Stomach (tissue), 19 donors: Measurements from ENCODE around the gene GATA2. TPM values are rescaled to one million over a fixed set of nuclear protein-coding genes. Genes with fewer than 3 reads are reported as not detected.

Experiments used
- DNase-seq, 2 donors: peaks; one replicate each; pipeline versions ENCODE4 v3.0.0 to v3.0.0-alpha.2; 2013 to 2019
- H3K27ac ChIP-seq, 5 donors: fragments of 200-600 bp in 4 of 5; sonication (generic) in 4 of 5; one replicate each; pipeline ENCODE4 v1.5.1; 2013 to 2019; ENCODE audit warnings: mild to moderate bottlenecking in 1 of 5, moderate library complexity in 1 of 5
- H3K27me3 ChIP-seq, 3 donors: fragments of 200-600 bp; sonication (generic); one replicate each; pipeline ENCODE4 v1.5.1; 2017 to 2019; ENCODE audit warnings: mixed run types in 1 of 3
- H3K36me3 ChIP-seq, 4 donors: fragments of 200-600 bp; sonication (generic); 1 replicate in 3 of 4; 2 replicates in 1 of 4; pipeline ENCODE4 v1.5.1; 2016 to 2019
- H3K4me1 ChIP-seq, 4 donors: fragments of 200-600 bp; sonication (generic); one replicate each; pipeline ENCODE4 v1.5.1; 2016 to 2019
- H3K4me3 ChIP-seq, 4 donors: fragments of 200-600 bp; sonication (generic) in 3 of 4; one replicate each; pipeline ENCODE4 v1.5.1; 2016 to 2019; ENCODE audit warnings: mild to moderate bottlenecking in 1 of 4
- H3K9me3 ChIP-seq, 4 donors: fragments of 200-600 bp; sonication (generic); one replicate each; pipeline ENCODE4 v1.5.1; 2016 to 2019
- CTCF ChIP-seq, 7 experiments: fragments of 450-650 bp in 4 of 7; fragments of 200-600 bp in 3 of 7; sonication (generic) in 3 of 7; IDR thresholded peaks; one replicate each; pipeline ENCODE4 v1.5.1; 2016 to 2019; ENCODE audit warnings: antibody characterized with exemption in 7 of 7, control low read depth in 2 of 7, mild to moderate bottlenecking in 1 of 7
- EP300 ChIP-seq: sonication (generic); formaldehyde crosslinking; IDR thresholded peaks from one replicate; pipeline ENCODE4 v1.6.1; 2017; ENCODE audit warnings: antibody characterized with exemption
- POLR2A ChIP-seq, 4 donors: fragments of 450-650 bp; IDR thresholded peaks; one replicate each; pipeline ENCODE4 v1.6.1; 2016; ENCODE audit warnings: antibody characterized with exemption in 4 of 4, control low read depth in 2 of 4, mild to moderate bottlenecking in 1 of 4, moderate library complexity in 1 of 4
- POLR2AphosphoS5 ChIP-seq, 3 donors: sonication (generic); formaldehyde crosslinking; IDR thresholded peaks; one replicate each; pipeline ENCODE4 v1.6.1; 2016; ENCODE audit warnings: antibody characterized with exemption in 3 of 3
- WGBS, 5 donors: extraction: QIAGEN DNeasy Blood & Tissue Kit in 3 of 5; methylation state at CpG; one replicate each; pipeline versions ENCODE4 v1.1.5 to v1.1.7; 2013 to 2018; 5-methylcytosine and 5-hydroxymethylcytosine counted together
- intact Hi-C: fragments of 100-400 bp; cut with DNase I; formaldehyde crosslinking; loops from one replicate; pipeline ENCODE4 v1.15.1; 2023; ENCODE audit warnings: low total_unique reads
- long read RNA-seq, 10 donors: transcript quantifications; one replicate each; lab custom pipeline, GENCODE V29; 2026
- polyA plus RNA-seq, 3 donors: library from polyadenylated mRNA; stranded (reverse); fragments of 200-250 nt; gene quantifications; one replicate each; pipeline ENCODE4 v1.2.3, GENCODE V29; 2013
- total RNA-seq, 5 donors: library from RNA; depleted of rRNA; stranded (reverse); fragments of >200 nt; gene quantifications; one replicate each; pipeline versions ENCODE4 v1.1.0 to v1.2.3, GENCODE V29; 2014 to 2016
- donor health status: healthy with polysubstance abuse.
- donor health status: Bipolar disorder and iron deficiency.
- donor health status: healthy.

Gene GATA2
- total RNA-seq (1 to 10 TPM; 2.6 to 9.1 (median 5.3) TPM), polyA plus RNA-seq (1 to 10 TPM; 2.3 to 3.5 (median 3.3) TPM)
- long read RNA-seq, donor 1 = 0 reads
- long read RNA-seq, donor 2 = 0 reads
- long read RNA-seq, donor 3 = 0 reads
- long read RNA-seq, donor 4 = 0 reads
- long read RNA-seq, donor 5, partial matches to known transcripts = 0 of 1 reads
- long read RNA-seq, donor 5, other reads (novel, unspliced or antisense) = 0 of 1 reads
- long read RNA-seq, donor 6 = 0 reads
- long read RNA-seq, donor 7, partial matches to known transcripts = 0 of 1 reads
- long read RNA-seq, donor 7, other reads (novel, unspliced or antisense) = 0 of 1 reads
- long read RNA-seq, donor 8 = 0 reads
- long read RNA-seq, donor 9 = 0 reads
- long read RNA-seq, donor 10 = 0 reads

GRCh38 chr3:128492671-128493569 lies at the start of gene GATA2:
Gene GATA2 (minus strand): TSS chr3:128493201. CDS start chr3:128487031, 6,170 bp downstream.
- DNase-seq = peak in 1 of 2 donors; percentile 75
- TF ChIP-seq EP300 = no peak
- TF ChIP-seq POLR2A (IDR thresholded peaks at IDR 0.05) = no peak
- no peak for TF ChIP-seq CTCF (IDR thresholded peaks at IDR 0.05)
- peak in 1 of 3 donors; percentile 53 for TF ChIP-seq POLR2AphosphoS5 (IDR thresholded peaks at IDR 0.05)
- intact Hi-C loops = loop anchor here (5.0 to 10.0 kb wide), 2 partner anchors 66 to 418 kb away; no protein-coding TSS in a partner anchor
- no peaks in the 10 kb centered on the region for H3K36me3 ChIP-seq
- peak within 1 kb of the TSS in 1 of 5 donors; percentile 37 for H3K27ac ChIP-seq
- H3K4me3 ChIP-seq = peak within 1 kb of the TSS; percentile 7 to 65 (median 15)
- peaks cover 52 to 100% (median 94%) of the 10 kb centered on the region in 3 donors for H3K27me3 ChIP-seq
- 7 to 17% (median 9%) methylated on average over 56 to 78 of the region's 78 CpGs; no CpG with 5 or more reads in 1 of the 5 donors for WGBS, 5 donors
- peaks cover 51 to 74% (median 66%) of the 10 kb centered on the region in 4 donors for H3K4me1 ChIP-seq
- no peaks in the 10 kb centered on the region for H3K9me3 ChIP-seq

- DNase-seq = no peak
- WGBS, 5 donors = 74 to 89% (median 78%) methylated on average over 2 of the region's 2 CpGs
- intact Hi-C loops = no loop called here
Observed at GRCh38 chr3:128541246-128541645, 48.2 kb upstream of the GATA2 start.

GRCh38 chr3:128539376-128539775 lies 46.4 kb upstream of the GATA2 start:
- H3K27ac ChIP-seq = no peak overlapping the region
- TF ChIP-seq CTCF (IDR thresholded peaks at IDR 0.05) = no peak
- TF ChIP-seq EP300 = no peak
- TF ChIP-seq POLR2A (IDR thresholded peaks at IDR 0.05) = no peak
- TF ChIP-seq POLR2AphosphoS5 (IDR thresholded peaks at IDR 0.05) = no peak
- no peak for DNase-seq
- H3K4me3 ChIP-seq = no peak overlapping the region
- 88 to 96% (median 89%) methylated on average over 3 of the region's 3 CpGs for WGBS, 5 donors
- H3K27me3 ChIP-seq = peaks cover 0 to 40% (median 4%) of the 10 kb centered on the region in 3 donors
- H3K9me3 ChIP-seq = peaks cover 0 to 18% (median 13%) of the 10 kb centered on the region in 4 donors
- intact Hi-C loops = no loop called here
- no peaks in the 10 kb centered on the region for H3K36me3 ChIP-seq
- no peaks in the 10 kb centered on the region for H3K4me1 ChIP-seq

More at GRCh38 chr3:128541246-128541645, 48.2 kb upstream of the GATA2 start:
- Histone ChIP-seq H3K4me3 (no peak overlapping the region), H3K27me3 (peaks cover 0 to 25% (median 4%) of the 10 kb centered on the region in 3 donors), H3K9me3 (peaks cover 0 to 18% (median 13%) of the 10 kb centered on the region in 4 donors), H3K36me3 (no peaks in the 10 kb centered on the region), H3K27ac (no peak overlapping the region), H3K4me1 (no peaks in the 10 kb centered on the region)
- TF ChIP-seq POLR2A (IDR thresholded peaks at IDR 0.05) = no peak
- TF ChIP-seq EP300 = no peak
- no peak for TF ChIP-seq CTCF (IDR thresholded peaks at IDR 0.05)
- TF ChIP-seq POLR2AphosphoS5 (IDR thresholded peaks at IDR 0.05) = no peak

- H3K27ac ChIP-seq = no peak overlapping the region
- no peaks in the 10 kb centered on the region for H3K36me3 ChIP-seq
- intact Hi-C loops = no loop called here
- peaks cover 0 to 6% (median 0%) of the 10 kb centered on the region in 4 donors for H3K9me3 ChIP-seq
- no peaks in the 10 kb centered on the region for H3K4me1 ChIP-seq
- peaks cover 4 to 60% (median 20%) of the 10 kb centered on the region in 3 donors for H3K27me3 ChIP-seq
- TF ChIP-seq POLR2A (IDR thresholded peaks at IDR 0.05) (no peak), EP300 (no peak), CTCF (IDR thresholded peaks at IDR 0.05) (no peak), POLR2AphosphoS5 (IDR thresholded peaks at IDR 0.05) (no peak)
- WGBS, 5 donors = 61 to 71% (median 68%) methylated on average over 4 of the region's 4 CpGs
- H3K4me3 ChIP-seq = no peak overlapping the region
- no peak for DNase-seq
Observed at GRCh38 chr3:128537091-128537703, 44.2 kb upstream of the GATA2 start.
